ENCODE data around the gene TAF1B.

Gene TAF1B

GRCh38 chr2:9941996-9942390 is 98.7 kb downstream of the TAF1B start:
- DNase-seq (ENCODE audit: low read depth), result no peak

- DNase-seq (ENCODE audit: low read depth), result no peak
Observed at GRCh38 chr2:9944330-9944758, 101.1 kb downstream of the TAF1B start.

GRCh38 chr2:9945596-9945995 is 102.3 kb downstream of the TAF1B start:
- DNase-seq (ENCODE audit: low read depth), result no peak

- no peak for DNase-seq (ENCODE audit: low read depth)
Observed at GRCh38 chr2:9946076-9946475, 102.8 kb downstream of the TAF1B start.

- DNase-seq (ENCODE audit: low read depth), result no peak
Observed at GRCh38 chr2:9946818-9947217, 103.5 kb downstream of the TAF1B start.

GRCh38 chr2:9948721-9949120 is 105.4 kb downstream of the TAF1B start:
- DNase-seq (ENCODE audit: low read depth), result no peak

GRCh38 chr2:9949239-9949991 is 106.1 kb downstream of the TAF1B start:
- DNase-seq (ENCODE audit: low read depth), result no peak

- no peak for DNase-seq (ENCODE audit: low read depth)
Observed at GRCh38 chr2:9949992-9950520, 106.8 kb downstream of the TAF1B start.

GRCh38 chr2:9950521-9951271 is 107.4 kb downstream of the TAF1B start:
- peak; percentile 41 for DNase-seq (ENCODE audit: low read depth)

GRCh38 chr2:9951272-9951521 is 107.9 kb downstream of the TAF1B start:
- no peak for DNase-seq (ENCODE audit: low read depth)

- DNase-seq (ENCODE audit: low read depth), result peak; percentile 90
Observed at GRCh38 chr2:9951522-9952285, 108.4 kb downstream of the TAF1B start, which contains the start of gene GRHL1. GRHL1 (plus strand) TSS chr2:9951693; CDS start chr2:9951834, 141 bp downstream.

- no peak for DNase-seq (ENCODE audit: low read depth)
Observed at GRCh38 chr2:9952286-9952737, 109.0 kb downstream of the TAF1B start.

- no peak for DNase-seq (ENCODE audit: low read depth)
Observed at GRCh38 chr2:9952856-9953503, 109.7 kb downstream of the TAF1B start.

- DNase-seq (ENCODE audit: low read depth), result no peak
Observed at GRCh38 chr2:9954136-9954535, 110.9 kb downstream of the TAF1B start.

- no peak for DNase-seq (ENCODE audit: low read depth)
Observed at GRCh38 chr2:9958057-9958456, 114.8 kb downstream of the TAF1B start.

GRCh38 chr2:9959262-9959661 is 116.0 kb downstream of the TAF1B start:
- DNase-seq (ENCODE audit: low read depth), result no peak

- no peak for DNase-seq (ENCODE audit: low read depth)
Observed at GRCh38 chr2:9961013-9961412, 117.7 kb downstream of the TAF1B start.

- no peak for DNase-seq (ENCODE audit: low read depth)
Observed at GRCh38 chr2:9964334-9964980, 121.2 kb downstream of the TAF1B start.

- DNase-seq (ENCODE audit: low read depth), result no peak
Observed at GRCh38 chr2:9965119-9965822, 122.0 kb downstream of the TAF1B start.

- no peak for DNase-seq (ENCODE audit: low read depth)
Observed at GRCh38 chr2:9966491-9967022, 123.3 kb downstream of the TAF1B start.
